HepG2 (cell line): ENCODE measurements around the gene PTPN14.

ENCODE experiments used
- ATRX ChIP-seq: sonication (generic); formaldehyde crosslinking; IDR thresholded peaks from 2 replicates; pipeline ENCODE4 v1.4.0; 2020; ENCODE audit warnings: missing genetic modification reagents, borderline replicate concordance
- EZH2 ChIP-seq: conservative IDR thresholded peaks from 2 replicates; pipeline ENCODE4 v1.6.1; 2012; ENCODE audit warnings: mild to moderate bottlenecking, low read depth, low read length, moderate library complexity
- HOXA5 ChIP-seq: sonication (generic); formaldehyde crosslinking; IDR thresholded peaks from 2 replicates; pipeline ENCODE4 v1.4.0; 2020; ENCODE audit warnings: missing genetic modification reagents
- IRF2 ChIP-seq: IDR thresholded peaks from 2 replicates; pipeline ENCODE4 v1.6.1; 2018; ENCODE audit warnings: missing genetic modification reagents, missing compliant biosample characterization
- NR2C2 ChIP-seq: sonication (generic); formaldehyde crosslinking; IDR thresholded peaks from 2 replicates; pipeline ENCODE4 v1.4.0; 2020; ENCODE audit warnings: missing genetic modification reagents, mild to moderate bottlenecking, moderate library complexity, borderline replicate concordance
- POLR2A ChIP-seq, 2 experiments: IDR thresholded peaks; 2 replicates each; pipeline ENCODE4 v1.6.1; 2011; ENCODE audit warnings: low read depth in 2 of 2, low read length in 2 of 2, mild to moderate bottlenecking in 1 of 2, moderate library complexity in 1 of 2; ENCODE audit not compliant: insufficient read depth in 1 of 2
- RAD21 ChIP-seq: fragments of 450-650 bp; formaldehyde crosslinking; IDR thresholded peaks from 2 replicates; pipeline ENCODE4 v1.5.0; 2020; ENCODE audit warnings: mild to moderate bottlenecking
- RFX5 ChIP-seq: IDR thresholded peaks from 2 replicates; pipeline ENCODE4 v1.6.1; 2011; ENCODE audit warnings: low read depth, low read length, improper control_type of control experiment
- SUZ12 ChIP-seq: fragments of 150-350 bp; IDR thresholded peaks from 2 replicates; pipeline ENCODE4 v1.6.1; 2014; ENCODE audit warnings: low read depth, low read length
- ZMAT3 ChIP-seq: sonication (generic); formaldehyde crosslinking; conservative IDR thresholded peaks from 2 replicates; pipeline ENCODE4 v1.7.0; 2021; ENCODE audit warnings: missing genetic modification reagents
- TF ChIP-seq, protein P1 (sequence below): sonication (generic); formaldehyde crosslinking; IDR thresholded peaks from 2 replicates; pipeline ENCODE4 v1.8.1; 2023; ENCODE audit warnings: missing genetic modification reagents, mild to moderate bottlenecking, borderline replicate concordance
- TF ChIP-seq, protein P2 (sequence below): sonication (generic); formaldehyde crosslinking; IDR thresholded peaks from 2 replicates; pipeline ENCODE4 v1.5.0; 2020; ENCODE audit warnings: mild to moderate bottlenecking, missing genetic modification reagents, moderate library complexity
- TF ChIP-seq, protein P3 (sequence below): sonication (generic); formaldehyde crosslinking; IDR thresholded peaks from 2 replicates; pipeline ENCODE4 v1.5.1; 2020; ENCODE audit warnings: mild to moderate bottlenecking, missing genetic modification reagents
- TF ChIP-seq, protein P4 (sequence below): sonication (generic); formaldehyde crosslinking; IDR thresholded peaks from 2 replicates; pipeline ENCODE4 v1.4.0; 2020; ENCODE audit warnings: mild to moderate bottlenecking, missing genetic modification reagents

DNA sequence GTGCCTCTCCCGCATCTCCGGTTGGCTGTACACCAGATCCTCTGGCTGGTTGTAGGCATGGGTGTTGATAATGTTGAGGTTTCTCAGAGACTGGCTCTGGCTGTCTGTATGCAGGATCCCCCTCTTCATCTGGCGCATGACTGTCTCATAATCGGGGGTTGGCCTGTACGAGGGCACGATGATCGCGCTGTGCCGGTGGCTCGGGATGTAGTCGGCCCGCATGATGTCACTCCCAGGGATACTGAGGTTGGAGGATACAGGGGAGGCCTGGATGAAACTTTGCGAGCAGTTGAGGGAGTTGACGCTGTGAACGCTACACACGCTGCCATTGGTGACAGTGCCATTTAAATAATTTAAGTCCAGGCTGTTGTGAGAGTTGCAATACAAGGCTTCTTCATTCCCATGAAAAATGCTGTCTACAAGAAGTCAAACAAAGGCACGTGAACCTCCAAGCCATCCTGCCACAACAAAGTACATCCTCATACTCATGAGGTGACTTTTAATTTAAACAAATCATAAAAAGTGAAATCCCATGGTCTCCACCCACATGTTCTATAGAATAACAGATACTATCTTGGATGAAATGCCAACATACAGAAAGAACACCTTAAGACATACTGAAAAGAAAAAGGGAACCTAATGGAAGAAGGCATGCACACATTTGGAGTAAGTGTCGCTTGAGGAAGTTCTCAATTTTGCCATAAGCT, 166.9 kb downstream of the PTPN14 start:
- TF ChIP-seq HOXA5 (CRISPR knock-in tag) (no peak), ZMAT3 (CRISPR knock-in tag) (no peak), IRF2 (CRISPR knock-in tag) (no peak), EZH2 (no peak), NR2C2 (no peak), RAD21 (CRISPR knock-in tag) (no peak), RFX5 (no peak), ATRX (no peak), SUZ12 (no peak), POLR2A (IDR thresholded peaks at IDR 0.05; ENCODE audit: insufficient read depth in 1 of 2, low read depth in 2 of 2, low read length in 2 of 2) (no peak)
- TF ChIP-seq, protein P1, sequence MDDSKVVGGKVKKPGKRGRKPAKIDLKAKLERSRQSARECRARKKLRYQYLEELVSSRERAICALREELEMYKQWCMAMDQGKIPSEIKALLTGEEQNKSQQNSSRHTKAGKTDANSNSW (CRISPR knock-in tag), result no peak
- TF ChIP-seq, protein P2, sequence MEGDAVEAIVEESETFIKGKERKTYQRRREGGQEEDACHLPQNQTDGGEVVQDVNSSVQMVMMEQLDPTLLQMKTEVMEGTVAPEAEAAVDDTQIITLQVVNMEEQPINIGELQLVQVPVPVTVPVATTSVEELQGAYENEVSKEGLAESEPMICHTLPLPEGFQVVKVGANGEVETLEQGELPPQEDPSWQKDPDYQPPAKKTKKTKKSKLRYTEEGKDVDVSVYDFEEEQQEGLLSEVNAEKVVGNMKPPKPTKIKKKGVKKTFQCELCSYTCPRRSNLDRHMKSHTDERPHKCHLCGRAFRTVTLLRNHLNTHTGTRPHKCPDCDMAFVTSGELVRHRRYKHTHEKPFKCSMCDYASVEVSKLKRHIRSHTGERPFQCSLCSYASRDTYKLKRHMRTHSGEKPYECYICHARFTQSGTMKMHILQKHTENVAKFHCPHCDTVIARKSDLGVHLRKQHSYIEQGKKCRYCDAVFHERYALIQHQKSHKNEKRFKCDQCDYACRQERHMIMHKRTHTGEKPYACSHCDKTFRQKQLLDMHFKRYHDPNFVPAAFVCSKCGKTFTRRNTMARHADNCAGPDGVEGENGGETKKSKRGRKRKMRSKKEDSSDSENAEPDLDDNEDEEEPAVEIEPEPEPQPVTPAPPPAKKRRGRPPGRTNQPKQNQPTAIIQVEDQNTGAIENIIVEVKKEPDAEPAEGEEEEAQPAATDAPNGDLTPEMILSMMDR (CRISPR knock-in tag), result no peak
- TF ChIP-seq, protein P3, sequence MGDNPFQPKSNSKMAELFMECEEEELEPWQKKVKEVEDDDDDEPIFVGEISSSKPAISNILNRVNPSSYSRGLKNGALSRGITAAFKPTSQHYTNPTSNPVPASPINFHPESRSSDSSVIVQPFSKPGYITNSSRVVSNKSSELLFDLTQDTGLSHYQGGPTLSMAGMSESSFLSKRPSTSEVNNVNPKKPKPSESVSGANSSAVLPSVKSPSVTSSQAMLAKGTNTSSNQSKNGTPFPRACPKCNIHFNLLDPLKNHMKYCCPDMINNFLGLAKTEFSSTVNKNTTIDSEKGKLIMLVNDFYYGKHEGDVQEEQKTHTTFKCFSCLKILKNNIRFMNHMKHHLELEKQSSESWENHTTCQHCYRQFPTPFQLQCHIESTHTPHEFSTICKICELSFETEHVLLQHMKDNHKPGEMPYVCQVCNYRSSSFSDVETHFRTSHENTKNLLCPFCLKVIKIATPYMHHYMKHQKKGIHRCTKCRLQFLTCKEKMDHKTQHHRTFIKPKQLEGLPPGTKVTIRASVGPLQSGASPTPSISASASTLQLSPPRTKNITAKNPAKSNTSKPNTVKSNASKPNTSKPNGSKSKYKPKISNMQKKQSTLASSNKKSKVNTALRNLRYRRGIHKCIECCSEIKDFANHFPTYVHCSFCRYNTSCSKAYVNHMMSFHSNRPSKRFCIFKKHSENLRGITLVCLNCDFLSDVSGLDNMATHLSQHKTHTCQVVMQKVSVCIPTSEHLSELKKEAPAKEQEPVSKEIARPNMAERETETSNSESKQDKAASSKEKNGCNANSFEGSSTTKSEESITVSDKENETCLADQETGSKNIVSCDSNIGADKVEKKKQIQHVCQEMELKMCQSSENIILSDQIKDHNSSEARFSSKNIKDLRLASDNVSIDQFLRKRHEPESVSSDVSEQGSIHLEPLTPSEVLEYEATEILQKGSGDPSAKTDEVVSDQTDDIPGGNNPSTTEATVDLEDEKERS, result no peak
- TF ChIP-seq, protein P4, sequence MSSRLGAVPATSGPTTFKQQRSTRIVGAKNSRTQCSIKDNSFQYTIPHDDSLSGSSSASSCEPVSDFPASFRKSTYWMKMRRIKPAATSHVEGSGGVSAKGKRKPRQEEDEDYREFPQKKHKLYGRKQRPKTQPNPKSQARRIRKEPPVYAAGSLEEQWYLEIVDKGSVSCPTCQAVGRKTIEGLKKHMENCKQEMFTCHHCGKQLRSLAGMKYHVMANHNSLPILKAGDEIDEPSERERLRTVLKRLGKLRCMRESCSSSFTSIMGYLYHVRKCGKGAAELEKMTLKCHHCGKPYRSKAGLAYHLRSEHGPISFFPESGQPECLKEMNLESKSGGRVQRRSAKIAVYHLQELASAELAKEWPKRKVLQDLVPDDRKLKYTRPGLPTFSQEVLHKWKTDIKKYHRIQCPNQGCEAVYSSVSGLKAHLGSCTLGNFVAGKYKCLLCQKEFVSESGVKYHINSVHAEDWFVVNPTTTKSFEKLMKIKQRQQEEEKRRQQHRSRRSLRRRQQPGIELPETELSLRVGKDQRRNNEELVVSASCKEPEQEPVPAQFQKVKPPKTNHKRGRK, result no peak
